Keratinocyte (primary cell): Measurements from ENCODE around the gene PSD2. TPM values are rescaled to one million over a fixed set of nuclear protein-coding genes. Genes with fewer than 3 reads are reported as not detected.
A peak's percentile ranks its signal among the peaks of the same experiment; 100 is the strongest.

ENCODE experiments used
- DNase-seq: peaks from one replicate; pipeline ENCODE4 v3.0.0-alpha.2; 2011; ENCODE audit warnings: low read depth, missing footprints, low spot score
- FAIRE-seq: peaks from 2 replicates; lab custom pipeline; 2011; peaks lifted over from hg19 to GRCh38; lab: Jason Lieb, UNC
- H2AFZ ChIP-seq: 2 replicates; pipeline ENCODE4 v1.6.0; 2012; ENCODE audit warnings: low read length, control low read depth, inconsistent platforms; ENCODE audit not compliant: control insufficient read depth
- H3K27ac ChIP-seq: 2 replicates; pipeline ENCODE4 v1.5.1; 2011; ENCODE audit warnings: low read length; ENCODE audit not compliant: control insufficient read depth, insufficient read depth
- H3K27me3 ChIP-seq: 3 replicates; pipeline ENCODE4 v1.6.0; 2011; ENCODE audit warnings: low read length; ENCODE audit not compliant: control insufficient read depth, insufficient read depth; ENCODE audit errors: extremely low read depth
- H3K36me3 ChIP-seq, 2 experiments: 2 replicates in 1 of 2; 3 replicates in 1 of 2; pipeline ENCODE4 v1.5.1; 2011; ENCODE audit warnings: low read length in 2 of 2, mild to moderate bottlenecking in 1 of 2; ENCODE audit not compliant: control insufficient read depth in 2 of 2, insufficient read depth in 2 of 2; ENCODE audit errors: extremely low read depth in 1 of 2
- H3K4me1 ChIP-seq: 3 replicates; pipeline ENCODE4 v1.5.1; 2011; ENCODE audit warnings: low read length; ENCODE audit not compliant: control insufficient read depth, insufficient read depth; ENCODE audit errors: extremely low read depth
- H3K4me2 ChIP-seq: 3 replicates; pipeline ENCODE4 v1.6.0; 2011; ENCODE audit warnings: low read depth, low read length; ENCODE audit not compliant: control insufficient read depth, insufficient read depth; ENCODE audit errors: extremely low read depth
- H3K4me3 ChIP-seq, 3 experiments: fragments of 200-600 bp in 1 of 3; sonication (generic) in 1 of 3; 2 replicates in 2 of 3; 3 replicates in 1 of 3; pipeline ENCODE4 v1.5.1; 2011 to 2016; ENCODE audit warnings: low read length in 3 of 3, mild to moderate bottlenecking in 3 of 3, control low read depth in 2 of 3, inconsistent platforms in 1 of 3, low read depth in 1 of 3, mixed read lengths in 1 of 3, mixed run types in 1 of 3, moderate library complexity in 1 of 3; ENCODE audit not compliant: control insufficient read depth in 2 of 3, insufficient read depth in 2 of 3; ENCODE audit errors: extremely low read depth in 1 of 3
- H3K79me2 ChIP-seq: 2 replicates; pipeline ENCODE4 v1.6.0; 2012; ENCODE audit warnings: low read length; ENCODE audit not compliant: control insufficient read depth, insufficient read depth
- H3K9ac ChIP-seq: 3 replicates; pipeline ENCODE4 v1.6.0; 2011; ENCODE audit warnings: low read length; ENCODE audit not compliant: control insufficient read depth, insufficient read depth; ENCODE audit errors: extremely low read depth
- H3K9me1 ChIP-seq: 3 replicates; pipeline ENCODE4 v1.6.0; 2011; ENCODE audit warnings: low read length; ENCODE audit not compliant: control insufficient read depth, insufficient read depth; ENCODE audit errors: extremely low read depth
- H3K9me3 ChIP-seq: 2 replicates; pipeline ENCODE4 v1.5.1; 2012; ENCODE audit warnings: low read depth, low read length; ENCODE audit not compliant: control insufficient read depth
- H4K20me1 ChIP-seq: 3 replicates; pipeline ENCODE4 v1.6.0; 2011; ENCODE audit warnings: low read length; ENCODE audit not compliant: control insufficient read depth, insufficient read depth; ENCODE audit errors: extremely low read depth
- EZH2 ChIP-seq: IDR thresholded peaks from one replicate; pipeline ENCODE4 v1.6.1; 2012; ENCODE audit warnings: inconsistent platforms, mild to moderate bottlenecking, low read length, moderate library complexity
- dilution Hi-C: fragments of 300-500 bp; cut with MboI; formaldehyde crosslinking; loops from one replicate; pipeline ENCODE4 v1.7.0; 2020; ENCODE audit warnings: low sequenced_read_pairs; ENCODE audit not compliant: extremely low pct_ligation_motif_present
- polyA plus RNA-seq, 5 experiments: library from polyadenylated mRNA; depleted of rRNA in 3 of 5; stranded (reverse) in 3 of 5; stranded (forward) in 1 of 5; unstranded in 1 of 5; fragments of >200 nt; gene quantifications; 1 replicate in 1 of 5; 2 replicates in 3 of 5; 3 replicates in 1 of 5; pipeline versions ENCODE4 v1.2.1 to v1.2.3, GENCODE V29; 2011 to 2012; ENCODE audit warnings: missing spikeins in 2 of 5, low read depth in 1 of 5, low replicate concordance in 1 of 5
- TF ChIP-seq, protein P1 (sequence below), 3 experiments: IDR thresholded peaks in 1 of 3; conservative IDR thresholded peaks in 1 of 3; optimal IDR thresholded peaks in 1 of 3; 2 replicates in 2 of 3; 3 replicates in 1 of 3; pipeline versions ENCODE3 to v1.5.1; 2011; ENCODE audit warnings: low read length in 3 of 3, mild to moderate bottlenecking in 3 of 3, moderate library complexity in 2 of 3, control low read depth in 1 of 3, inconsistent platforms in 1 of 3; ENCODE audit not compliant: insufficient read depth in 2 of 3; ENCODE audit errors: extremely low read depth in 1 of 3

The PSD2 gene
- polyA plus RNA-seq, 1 donor (not counting 4 experiments of a cell fraction or from before 2014, with no cell fraction given), result not detected

GRCh38 chr5:139862313-139862712, 66.7 kb downstream of the PSD2 start:
- no peak for TF ChIP-seq EZH2
- TF ChIP-seq, protein P1, sequence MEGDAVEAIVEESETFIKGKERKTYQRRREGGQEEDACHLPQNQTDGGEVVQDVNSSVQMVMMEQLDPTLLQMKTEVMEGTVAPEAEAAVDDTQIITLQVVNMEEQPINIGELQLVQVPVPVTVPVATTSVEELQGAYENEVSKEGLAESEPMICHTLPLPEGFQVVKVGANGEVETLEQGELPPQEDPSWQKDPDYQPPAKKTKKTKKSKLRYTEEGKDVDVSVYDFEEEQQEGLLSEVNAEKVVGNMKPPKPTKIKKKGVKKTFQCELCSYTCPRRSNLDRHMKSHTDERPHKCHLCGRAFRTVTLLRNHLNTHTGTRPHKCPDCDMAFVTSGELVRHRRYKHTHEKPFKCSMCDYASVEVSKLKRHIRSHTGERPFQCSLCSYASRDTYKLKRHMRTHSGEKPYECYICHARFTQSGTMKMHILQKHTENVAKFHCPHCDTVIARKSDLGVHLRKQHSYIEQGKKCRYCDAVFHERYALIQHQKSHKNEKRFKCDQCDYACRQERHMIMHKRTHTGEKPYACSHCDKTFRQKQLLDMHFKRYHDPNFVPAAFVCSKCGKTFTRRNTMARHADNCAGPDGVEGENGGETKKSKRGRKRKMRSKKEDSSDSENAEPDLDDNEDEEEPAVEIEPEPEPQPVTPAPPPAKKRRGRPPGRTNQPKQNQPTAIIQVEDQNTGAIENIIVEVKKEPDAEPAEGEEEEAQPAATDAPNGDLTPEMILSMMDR (optimal IDR thresholded peaks at IDR 0.05 in 1 of 3, IDR thresholded peaks at IDR 0.05 in 1 of 3, conservative IDR thresholded peaks at IDR 0.05 in 1 of 3; ENCODE audit: extremely low read depth in 1 of 3, insufficient read depth in 2 of 3, low read length in 3 of 3), result no peak
- Histone ChIP-seq H2AFZ (no peak overlapping the region), H3K79me2 (no peaks in the 10 kb centered on the region), H3K9me1 (no peaks in the 10 kb centered on the region), H3K27ac (no peak overlapping the region), H4K20me1 (no peaks in the 10 kb centered on the region), H3K36me3 (no peaks in the 10 kb centered on the region), H3K9ac (no peak overlapping the region), H3K9me3 (no peaks in the 10 kb centered on the region), H3K27me3 (no peaks in the 10 kb centered on the region), H3K4me2 (no peak overlapping the region), H3K4me3 (no peak overlapping the region), H3K4me1 (peaks cover 17% of the 10 kb centered on the region)
- dilution Hi-C loops, result no loop called here
- FAIRE-seq (no peak), DNase-seq (no peak)

GRCh38 chr5:139862803-139863202, 67.2 kb downstream of the PSD2 start:
- Histone ChIP-seq H3K27ac (no peak overlapping the region), H4K20me1 (no peaks in the 10 kb centered on the region), H3K9ac (no peak overlapping the region), H3K4me3 (no peak overlapping the region), H3K36me3 (no peaks in the 10 kb centered on the region), H3K79me2 (no peaks in the 10 kb centered on the region), H3K27me3 (no peaks in the 10 kb centered on the region), H3K9me3 (no peaks in the 10 kb centered on the region), H3K9me1 (no peaks in the 10 kb centered on the region), H3K4me2 (no peak overlapping the region), H3K4me1 (peaks cover 17% of the 10 kb centered on the region), H2AFZ (no peak overlapping the region)
- dilution Hi-C loops, result no loop called here
- no peak for FAIRE-seq
- TF ChIP-seq EZH2, result no peak
- TF ChIP-seq, protein P1 (optimal IDR thresholded peaks at IDR 0.05 in 1 of 3, IDR thresholded peaks at IDR 0.05 in 1 of 3, conservative IDR thresholded peaks at IDR 0.05 in 1 of 3; ENCODE audit: extremely low read depth in 1 of 3, insufficient read depth in 2 of 3, low read length in 3 of 3), result peak in 2 of 3 experiments; percentile 16 to 26
- DNase-seq, result no peak
